Fibroblast of the aortic adventitia (primary cell): ENCODE measurements around the gene VTCN1. TPM values are rescaled to one million over a fixed set of nuclear protein-coding genes. Genes with fewer than 3 reads are reported as not detected.

ENCODE experiments used
- DNase-seq: peaks from one replicate; pipeline ENCODE4 v3.0.0-alpha.2; 2010; ENCODE audit warnings: low read depth
- H3K4me3 ChIP-seq: 2 replicates; pipeline ENCODE4 v1.5.1; 2011; ENCODE audit warnings: low read depth, mild to moderate bottlenecking, control low read depth, low read length, moderate library complexity
- CTCF ChIP-seq: IDR thresholded peaks from 2 replicates; pipeline ENCODE4 v1.5.1; 2011; ENCODE audit warnings: mild to moderate bottlenecking, low read length, control low read depth, inconsistent platforms; ENCODE audit not compliant: insufficient read depth
- total RNA-seq: library from RNA; depleted of rRNA; stranded (reverse); fragments of >200 nt; gene quantifications from 2 replicates; pipeline ENCODE4 v1.2.3, GENCODE V29; 2012; ENCODE audit warnings: low replicate concordance

Gene VTCN1
- total RNA-seq, 1 donor: not detected

DNA sequence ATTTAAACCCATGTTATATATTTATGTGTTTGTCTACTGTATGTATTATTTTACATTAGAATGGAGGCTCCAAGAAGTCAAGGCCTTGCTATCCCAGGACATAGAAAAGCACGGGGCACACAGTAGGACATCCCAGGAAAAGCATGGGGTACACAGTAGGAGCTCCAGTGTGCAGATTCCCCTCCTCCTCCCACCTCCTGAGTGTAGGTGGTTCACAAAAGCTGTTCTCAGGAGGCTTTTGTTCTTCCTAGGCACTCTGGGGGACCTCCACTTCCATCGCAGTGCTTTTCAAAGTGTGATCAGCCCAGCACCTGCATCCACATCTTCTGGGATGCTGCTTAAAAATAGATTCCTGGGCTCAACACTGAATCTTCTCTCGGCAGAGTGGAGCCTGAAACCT lies 30.8 kb upstream of the VTCN1 start:
- DNase-seq: no peak

DNA sequence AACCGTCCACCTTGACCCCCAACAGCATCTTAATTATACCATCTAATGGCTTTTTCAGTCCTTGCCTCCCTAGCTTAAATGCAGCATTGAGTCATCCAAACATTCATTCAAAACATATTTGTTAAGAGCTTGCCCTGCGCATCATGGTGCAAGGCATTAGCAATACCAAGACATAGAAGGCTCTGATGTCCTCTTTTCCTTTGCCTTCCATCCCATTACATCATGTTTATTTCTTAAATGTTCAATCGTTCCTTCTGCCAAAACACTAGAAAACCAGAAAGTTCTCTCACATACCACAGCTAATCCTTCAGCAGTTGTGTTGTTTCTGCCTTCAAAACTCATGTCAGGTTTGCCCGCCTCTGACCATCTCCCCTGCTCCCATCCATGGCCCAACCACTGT lies 29.8 kb upstream of the VTCN1 start:
- no peak for DNase-seq
- no peak for TF ChIP-seq CTCF
- no peak overlapping the region for H3K4me3 ChIP-seq

More for the DNA sequence above, 30.8 kb upstream of the VTCN1 start:
- no peak for TF ChIP-seq CTCF
- no peak overlapping the region for H3K4me3 ChIP-seq

DNA sequence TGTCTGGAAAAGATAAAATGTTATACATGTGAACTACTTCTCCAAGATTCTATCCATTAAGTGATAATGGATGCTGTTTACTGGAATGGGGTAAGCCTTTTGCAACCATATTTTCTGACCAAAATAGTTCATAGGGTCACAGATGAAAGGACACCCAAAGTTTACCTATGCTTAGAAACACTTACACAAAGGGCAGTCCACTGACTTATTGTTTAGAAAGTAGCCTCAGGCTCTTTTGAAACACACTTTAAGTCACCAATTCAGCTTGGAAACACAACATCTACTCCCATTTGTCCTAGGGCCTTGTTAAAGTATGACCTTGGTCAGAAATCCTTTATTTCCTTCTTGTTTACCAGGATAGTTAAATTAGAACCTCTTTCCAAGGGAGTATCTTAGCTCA lies 28.7 kb upstream of the VTCN1 start:
- H3K4me3 ChIP-seq: no peak overlapping the region
- no peak for TF ChIP-seq CTCF
- no peak for DNase-seq

DNA sequence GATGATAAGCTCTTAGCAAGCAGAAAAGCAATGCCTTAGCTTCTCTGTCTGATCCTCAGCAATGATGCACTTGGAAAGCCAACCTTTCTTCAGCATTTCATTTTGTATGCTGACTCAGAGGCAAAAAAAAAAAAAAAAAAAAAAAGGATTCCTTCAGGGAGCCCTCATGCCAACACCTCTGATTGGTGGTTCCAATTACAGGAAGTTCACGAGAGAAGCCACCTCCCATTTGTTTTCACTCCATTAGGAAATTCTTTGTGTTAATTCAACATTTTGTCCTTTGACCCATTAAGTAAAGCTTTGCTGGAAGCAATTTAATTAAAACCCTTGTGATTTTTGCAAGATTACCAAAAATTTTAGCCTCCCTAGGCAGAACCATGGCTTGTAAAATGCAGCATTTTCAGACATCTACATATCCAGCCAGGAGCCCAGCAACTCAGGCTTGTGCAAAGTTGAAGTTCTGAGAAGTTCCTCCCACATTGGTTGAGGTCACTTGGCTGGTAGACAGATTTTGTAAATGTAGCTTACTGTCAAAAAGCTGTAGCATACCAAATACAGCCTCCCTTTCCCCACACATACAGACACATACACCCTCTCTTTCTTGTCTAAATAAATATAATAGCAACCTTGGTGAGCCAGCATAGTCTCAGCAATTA lies 27.1 kb upstream of the VTCN1 start:
- no peak overlapping the region for H3K4me3 ChIP-seq
- no peak for TF ChIP-seq CTCF
- DNase-seq: peak; percentile 49

DNA sequence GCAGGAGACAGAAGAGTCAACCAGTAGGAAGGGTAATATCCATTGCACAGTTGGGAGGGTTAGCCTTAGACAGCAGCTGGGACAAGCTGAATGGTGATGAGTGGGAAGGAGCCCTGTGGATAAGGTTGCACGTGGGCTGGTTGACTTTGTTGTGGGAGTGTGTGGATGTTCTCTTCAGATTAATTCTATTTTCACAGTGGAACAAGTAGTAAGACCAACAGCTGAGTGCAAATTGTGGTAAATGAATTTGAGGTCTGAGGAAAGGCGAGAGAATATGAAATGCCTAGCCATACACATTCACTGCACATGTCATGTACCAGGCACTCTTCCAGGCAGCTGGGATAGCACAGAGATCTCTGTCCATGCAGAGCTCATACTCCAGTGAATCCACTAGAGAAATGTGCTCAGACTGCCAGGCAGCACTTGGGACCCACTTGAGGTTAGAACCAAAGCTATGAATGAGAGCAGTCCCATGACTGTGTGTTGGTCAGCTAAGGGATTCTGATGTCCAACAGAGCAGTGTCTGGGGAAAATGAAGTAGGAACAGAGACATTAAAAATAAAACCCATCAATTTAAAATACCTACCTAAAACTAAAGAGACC lies 25.2 kb upstream of the VTCN1 start:
- no peak for DNase-seq
- TF ChIP-seq CTCF: no peak

DNA sequence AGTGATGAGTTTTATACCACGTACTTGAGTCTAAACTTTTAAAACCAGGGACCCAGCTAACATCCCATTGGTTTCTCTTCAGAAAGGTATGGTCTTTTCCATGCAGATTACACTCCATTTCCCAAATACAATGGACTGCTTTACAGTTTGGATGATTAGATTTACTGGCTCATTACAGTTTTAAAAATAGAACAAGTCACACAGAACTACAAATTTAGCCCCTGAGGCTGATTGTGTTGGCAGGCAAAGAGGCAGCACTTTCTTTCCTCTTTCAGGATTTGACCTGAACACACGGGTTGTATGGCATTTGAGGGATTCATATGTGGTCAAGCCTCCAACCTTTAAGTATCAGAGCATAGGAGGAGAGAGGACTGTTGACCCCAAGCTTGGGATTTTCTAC lies 21.8 kb upstream of the VTCN1 start:
- no peak overlapping the region for H3K4me3 ChIP-seq
- no peak for TF ChIP-seq CTCF
- no peak for DNase-seq

More for the DNA sequence above, 25.2 kb upstream of the VTCN1 start:
- no peak overlapping the region for H3K4me3 ChIP-seq

GRCh38 chr1:117231748-117232373 lies 21.1 kb upstream of the VTCN1 start:
- no peak for DNase-seq
- no peak overlapping the region for H3K4me3 ChIP-seq
- TF ChIP-seq CTCF: no peak
